KMS-11 (cell line): ENCODE results near the gene TRAF3IP1.
A peak's percentile ranks its signal among the peaks of the same experiment; 100 is the strongest.

ENCODE experiments used
- H2AFZ ChIP-seq: fragments of 200-600 bp; sonication (generic); 2 replicates; pipeline ENCODE4 v1.6.1; 2016; ENCODE audit warnings: antibody characterized with exemption, mixed run types, low read depth
- H3K27ac ChIP-seq: fragments of 200-600 bp; sonication (generic); 2 replicates; pipeline ENCODE4 v1.6.1; 2016; ENCODE audit warnings: mild to moderate bottlenecking, mixed run types
- H3K27me3 ChIP-seq: fragments of 200-600 bp; sonication (generic); 2 replicates; pipeline ENCODE4 v1.6.1; 2017; ENCODE audit warnings: mild to moderate bottlenecking, low read depth, mixed run types, moderate library complexity; ENCODE audit not compliant: insufficient read depth
- H3K36me3 ChIP-seq: fragments of 200-600 bp; sonication (generic); 2 replicates; pipeline ENCODE4 v1.6.1; 2017; ENCODE audit warnings: mild to moderate bottlenecking, mixed run types; ENCODE audit not compliant: insufficient read depth
- H3K4me1 ChIP-seq: fragments of 200-600 bp; sonication (generic); 2 replicates; pipeline ENCODE4 v1.6.1; 2016; ENCODE audit warnings: mild to moderate bottlenecking, low read depth, mixed run types; ENCODE audit not compliant: poor library complexity, severe bottlenecking
- H3K4me2 ChIP-seq: fragments of 200-600 bp; sonication (generic); 2 replicates; pipeline ENCODE4 v1.7.0; 2016; ENCODE audit warnings: mild to moderate bottlenecking, mixed run types
- H3K4me3 ChIP-seq: fragments of 200-600 bp; sonication (generic); IDR thresholded peaks from 2 replicates; pipeline ENCODE4 v1.6.1; 2017; ENCODE audit warnings: low read depth, low read length, mixed read lengths; ENCODE audit not compliant: insufficient read depth
- H3K79me2 ChIP-seq: fragments of 200-600 bp; sonication (generic); 2 replicates; pipeline ENCODE4 v1.6.1; 2016; ENCODE audit warnings: low read depth, mixed run types; ENCODE audit not compliant: insufficient read depth
- H3K9ac ChIP-seq: fragments of 200-600 bp; sonication (generic); 2 replicates; pipeline ENCODE4 v1.6.1; 2016; ENCODE audit warnings: mild to moderate bottlenecking, mixed run types
- H4K20me1 ChIP-seq: fragments of 200-600 bp; sonication (generic); 2 replicates; pipeline ENCODE4 v1.6.1; 2016; ENCODE audit warnings: mild to moderate bottlenecking, mixed run types; ENCODE audit not compliant: insufficient read depth
- CTCF ChIP-seq: fragments of 200-600 bp; sonication (generic); conservative IDR thresholded peaks from 2 replicates; pipeline ENCODE4 v1.6.1; 2017; ENCODE audit warnings: low read depth, mild to moderate bottlenecking, antibody characterized with exemption, low read length, moderate library complexity, mixed read lengths

TRAF3IP1 gene

GRCh38 chr2:238286987-238287736, 33.2 kb upstream of the TRAF3IP1 start:
- no peak for TF ChIP-seq CTCF
- Histone ChIP-seq H3K4me2 (peak overlapping the region; percentile 94), H3K9ac (peak overlapping the region; percentile 88), H3K27ac (no peak overlapping the region), H3K4me3 (no peak overlapping the region), H3K27me3 (no peaks in the 10 kb centered on the region), H2AFZ (no peak overlapping the region), H3K36me3 (no peaks in the 10 kb centered on the region), H3K79me2 (peaks cover 24% of the 10 kb centered on the region), H3K4me1 (peaks cover 24% of the 10 kb centered on the region), H4K20me1 (no peaks in the 10 kb centered on the region)

GRCh38 chr2:238287737-238288649, 32.3 kb upstream of the TRAF3IP1 start, which contains the start of gene PER2:
PER2 (minus strand) TSS chr2:238288610; CDS start chr2:238277936, 10,674 bp downstream.
- H4K20me1 ChIP-seq, result no peaks in the 10 kb centered on the region
- H3K4me3 ChIP-seq, result peak within 1 kb of the TSS; percentile 83
- H3K27me3 ChIP-seq, result no peaks in the 10 kb centered on the region
- peak within 1 kb of the TSS; percentile 88 for H3K9ac ChIP-seq
- H3K79me2 ChIP-seq, result peaks cover 23% of the 10 kb centered on the region
- TF ChIP-seq CTCF, result no peak
- H3K4me2 ChIP-seq, result peak within 1 kb of the TSS; percentile 94
- peak within 1 kb of the TSS; percentile 67 for H3K27ac ChIP-seq
- H2AFZ ChIP-seq, result peak within 1 kb of the TSS; percentile 93
- H3K36me3 ChIP-seq, result no peaks in the 10 kb centered on the region
- H3K4me1 ChIP-seq, result peaks cover 24% of the 10 kb centered on the region

- H2AFZ ChIP-seq, result peak overlapping the region; percentile 93
- TF ChIP-seq CTCF, result no peak
These were observed 31.4 kb upstream of the TRAF3IP1 start for GRCh38 chr2:238288650-238289573.

GRCh38 chr2:238289574-238289973, 30.7 kb upstream of the TRAF3IP1 start:
- no peak for TF ChIP-seq CTCF
- Histone ChIP-seq H3K4me3 (peak overlapping the region; percentile 83), H3K9ac (peak overlapping the region; percentile 88; the same call in 1 of the 2 replicates), H3K79me2 (peaks cover 8% of the 10 kb centered on the region), H4K20me1 (no peaks in the 10 kb centered on the region), H2AFZ (peak overlapping the region; percentile 93), H3K27ac (peak overlapping the region; percentile 67; the same call in 1 of the 2 replicates), H3K4me2 (peak overlapping the region; percentile 87), H3K4me1 (peaks cover 24% of the 10 kb centered on the region), H3K36me3 (no peaks in the 10 kb centered on the region), H3K27me3 (no peaks in the 10 kb centered on the region)

More at GRCh38 chr2:238288650-238289573, 31.4 kb upstream of the TRAF3IP1 start:
- Histone ChIP-seq H3K4me1 (peaks cover 24% of the 10 kb centered on the region), H3K36me3 (no peaks in the 10 kb centered on the region), H3K4me2 (peak overlapping the region; percentile 87), H3K4me3 (peak overlapping the region; percentile 83), H3K27me3 (no peaks in the 10 kb centered on the region), H3K27ac (peak overlapping the region; percentile 67), H4K20me1 (no peaks in the 10 kb centered on the region), H3K79me2 (peaks cover 14% of the 10 kb centered on the region), H3K9ac (peak overlapping the region; percentile 88)
